Measurements from ENCODE around the gene BRI3BP. TPM values are rescaled to one million over a fixed set of nuclear protein-coding genes. Genes with fewer than 3 reads are reported as not detected.

The BRI3BP gene
- total RNA-seq, 4 donors from 2014 or later: 3.8 to 11.1 (median 7.7) TPM

- H3K27ac ChIP-seq: no peak overlapping the region
- no peak for TF ChIP-seq POLR2A (IDR thresholded peaks at IDR 0.05)
- TF ChIP-seq CTCF (IDR thresholded peaks at IDR 0.05): no peak
- 79 to 82% methylated on average over 19 of the region's 19 CpGs for WGBS, 2 donors
- H3K27me3 ChIP-seq: no peaks in the 10 kb centered on the region
- H3K9me3 ChIP-seq: no peaks in the 10 kb centered on the region
- no peak overlapping the region for H3K4me3 ChIP-seq (replicated peaks in 1 of 3)
- DNase-seq: no peak
- intact Hi-C loops (cut with DNase I): no loop called here
- no peaks in the 10 kb centered on the region for H3K36me3 ChIP-seq
- H3K4me1 ChIP-seq: no peaks in the 10 kb centered on the region
Observed at GRCh38 chr12:125032466-125033152, 39.2 kb downstream of the BRI3BP start.

GRCh38 chr12:125033288-125033687 lies 39.8 kb downstream of the BRI3BP start:
- Histone ChIP-seq H3K36me3 (no peaks in the 10 kb centered on the region), H3K27ac (no peak overlapping the region), H3K4me1 (no peaks in the 10 kb centered on the region), H3K4me3 (replicated peaks in 1 of 3) (no peak overlapping the region), H3K9me3 (no peaks in the 10 kb centered on the region), H3K27me3 (no peaks in the 10 kb centered on the region)
- DNase-seq: no peak
- no peak for TF ChIP-seq POLR2A (IDR thresholded peaks at IDR 0.05)
- TF ChIP-seq CTCF (IDR thresholded peaks at IDR 0.05): no peak
- intact Hi-C loops (cut with DNase I): no loop called here
- 89 to 92% methylated on average over 9 of the region's 9 CpGs for WGBS, 2 donors

- intact Hi-C loops (cut with DNase I): no loop called here
- no peaks in the 10 kb centered on the region for H3K4me1 ChIP-seq
- H3K27ac ChIP-seq: no peak overlapping the region
- no peak for DNase-seq
- no peaks in the 10 kb centered on the region for H3K9me3 ChIP-seq
- TF ChIP-seq CTCF (IDR thresholded peaks at IDR 0.05) (no peak), POLR2A (IDR thresholded peaks at IDR 0.05) (no peak)
- H3K36me3 ChIP-seq: no peaks in the 10 kb centered on the region
- WGBS, 2 donors: 69 to 70% methylated on average over 6 of the region's 6 CpGs
- no peaks in the 10 kb centered on the region for H3K27me3 ChIP-seq
- H3K4me3 ChIP-seq (replicated peaks in 1 of 3): no peak overlapping the region
Observed at GRCh38 chr12:125038976-125039625, 45.7 kb downstream of the BRI3BP start.

GRCh38 chr12:125049093-125049458 lies 55.6 kb downstream of the BRI3BP start:
- Histone ChIP-seq H3K36me3 (no peaks in the 10 kb centered on the region), H3K4me3 (replicated peaks in 1 of 3) (peak overlapping the region in 2 of 3 donors; percentile 31 to 35), H3K27me3 (no peaks in the 10 kb centered on the region), H3K27ac (peak overlapping the region in 1 of 3 donors; percentile 17), H3K4me1 (no peaks in the 10 kb centered on the region), H3K9me3 (no peaks in the 10 kb centered on the region)
- DNase-seq: no peak
- 54% methylated on average over 14 to 15 of the region's 15 CpGs for WGBS, 2 donors
- TF ChIP-seq CTCF (IDR thresholded peaks at IDR 0.05) (no peak), POLR2A (IDR thresholded peaks at IDR 0.05) (no peak)
- intact Hi-C loops (cut with DNase I): no loop called here

GRCh38 chr12:125050446-125050845 lies 57.0 kb downstream of the BRI3BP start:
- no peak for TF ChIP-seq POLR2A (IDR thresholded peaks at IDR 0.05)
- TF ChIP-seq CTCF (IDR thresholded peaks at IDR 0.05): no peak
- no peaks in the 10 kb centered on the region for H3K4me1 ChIP-seq
- no peak overlapping the region for H3K27ac ChIP-seq
- DNase-seq: no peak
- 84 to 88% methylated on average over 10 of the region's 10 CpGs for WGBS, 2 donors
- H3K4me3 ChIP-seq (replicated peaks in 1 of 3): no peak overlapping the region
- no peaks in the 10 kb centered on the region for H3K27me3 ChIP-seq
- no peaks in the 10 kb centered on the region for H3K36me3 ChIP-seq
- intact Hi-C loops (cut with DNase I): no loop called here
- H3K9me3 ChIP-seq: no peaks in the 10 kb centered on the region

Measured in thyroid gland (tissue), 4 donors.